IMR-90 (cell line): ENCODE data around the gene LHPP. TPM values are rescaled to one million over a fixed set of nuclear protein-coding genes. Genes with fewer than 3 reads are reported as not detected.

ENCODE experiments used
- ATAC-seq: fragments of 200-7000 bp; cut with Tn5 transposase; 2 replicates; pipeline ENCODE4 v1.9.1; 2020; ENCODE audit warnings: low read depth, mild to moderate bottlenecking, moderate library complexity
- BruUV-seq: library from RNA; stranded (reverse); fragments of 400-500 nt; replicated peaks from 2 replicates; lab custom pipeline; 2021; lab: Mats Ljungman, UMichigan
- CTCF ChIA-PET: fragments of 300-600 bp; formaldehyde crosslinking; extraction: SDS; loops from one replicate; lab custom pipeline; 2021; ENCODE audit warnings: antibody characterized with exemption; lab: Yijun Ruan, JAX
- POLR2A ChIA-PET: fragments of 300-600 bp; sonication (Branson Sonifier 250); formaldehyde crosslinking; loops from one replicate; lab custom pipeline; 2022; ENCODE audit warnings: antibody characterized with exemption; ENCODE audit not compliant: unreplicated experiment; lab: Charles Lee
- DNase-seq: peaks from one replicate; pipeline ENCODE4 v3.0.0; 2013
- H2AFZ ChIP-seq: replicated peaks from 2 replicates; pipeline ENCODE3; 2013; ENCODE audit warnings: low read length, mild to moderate bottlenecking; ENCODE audit not compliant: poor library complexity
- H2AK5ac ChIP-seq: 2 replicates; pipeline ENCODE4 v1.6.1; 2013; ENCODE audit warnings: low read depth, low read length, inconsistent platforms
- H2AK9ac ChIP-seq: replicated peaks from 2 replicates; pipeline ENCODE3; 2013; ENCODE audit warnings: mild to moderate bottlenecking, low read depth, low read length, moderate library complexity; ENCODE audit not compliant: poor library complexity
- H2BK120ac ChIP-seq: 2 replicates; pipeline ENCODE4 v1.6.1; 2013; ENCODE audit warnings: low read depth, low read length, inconsistent platforms
- H2BK15ac ChIP-seq: 3 replicates; pipeline ENCODE4 v1.6.1; 2013; ENCODE audit warnings: low read depth, low read length, inconsistent platforms
- H2BK20ac ChIP-seq: 2 replicates; pipeline ENCODE4 v1.6.1; 2013; ENCODE audit warnings: low read depth, mild to moderate bottlenecking, inconsistent platforms, low read length, moderate library complexity
- H2BK5ac ChIP-seq: 2 replicates; pipeline ENCODE4 v1.6.1; 2013; ENCODE audit warnings: mild to moderate bottlenecking, low read depth, low read length, inconsistent platforms; ENCODE audit not compliant: poor library complexity, severe bottlenecking
- H3K14ac ChIP-seq: replicated peaks from 2 replicates; pipeline ENCODE4 v1.6.1; 2013; ENCODE audit warnings: low read depth, low read length, inconsistent platforms
- H3K18ac ChIP-seq: 2 replicates; pipeline ENCODE4 v1.6.1; 2013; ENCODE audit warnings: low read depth, low read length, control low read depth
- H3K23ac ChIP-seq: 2 replicates; pipeline ENCODE4 v1.6.1; 2013; ENCODE audit warnings: low read depth, low read length, inconsistent platforms
- H3K27ac ChIP-seq: 2 replicates; pipeline ENCODE4 v1.5.1; 2013; ENCODE audit warnings: mild to moderate bottlenecking, control low read depth, low read length; ENCODE audit not compliant: insufficient read depth
- H3K27me3 ChIP-seq: 2 replicates; pipeline ENCODE4 v1.6.1; 2013; ENCODE audit warnings: low read length; ENCODE audit not compliant: control insufficient read depth, insufficient read depth
- H3K36me3 ChIP-seq: 2 replicates; pipeline ENCODE4 v1.6.1; 2013; ENCODE audit warnings: low read length, mixed read lengths; ENCODE audit not compliant: control insufficient read depth, insufficient read depth
- H3K4ac ChIP-seq: 2 replicates; pipeline ENCODE4 v1.6.1; 2013; ENCODE audit warnings: low read depth, low read length, inconsistent platforms
- H3K4me1 ChIP-seq: 2 replicates; pipeline ENCODE4 v1.6.1; 2013; ENCODE audit warnings: low read length, mixed read lengths; ENCODE audit not compliant: control insufficient read depth, insufficient read depth
- H3K4me2 ChIP-seq: 2 replicates; pipeline ENCODE4 v1.6.1; 2013; ENCODE audit warnings: low read depth, mild to moderate bottlenecking, control low read depth, low read length, moderate library complexity
- H3K4me3 ChIP-seq: 2 replicates; pipeline ENCODE4 v1.5.1; 2013; ENCODE audit warnings: low read depth, mild to moderate bottlenecking, control low read depth, low read length, moderate library complexity; ENCODE audit not compliant: insufficient read depth
- H3K56ac ChIP-seq: 2 replicates; pipeline ENCODE4 v1.6.1; 2013; ENCODE audit warnings: low read length, inconsistent platforms; ENCODE audit not compliant: insufficient read depth; ENCODE audit errors: extremely low read depth
- H3K79me1 ChIP-seq, 2 experiments: 2 replicates each; pipeline ENCODE4 v1.6.1; 2013; ENCODE audit warnings: low read length in 2 of 2, inconsistent platforms in 1 of 2, low read depth in 1 of 2
- H3K9ac ChIP-seq: 2 replicates; pipeline ENCODE4 v1.6.1; 2013; ENCODE audit warnings: low read depth, low read length, control low read depth
- H3K9me1 ChIP-seq: 2 replicates; pipeline ENCODE4 v1.6.1; 2013; ENCODE audit warnings: low read length, inconsistent platforms; ENCODE audit not compliant: insufficient read depth
- H3K9me3 ChIP-seq: 2 replicates; pipeline ENCODE4 v1.6.1; 2013; ENCODE audit warnings: low read length; ENCODE audit not compliant: control insufficient read depth, insufficient read depth
- H4K20me1 ChIP-seq: 2 replicates; pipeline ENCODE4 v1.6.1; 2013; ENCODE audit warnings: low read length, inconsistent platforms; ENCODE audit not compliant: insufficient read depth
- H4K5ac ChIP-seq: 2 replicates; pipeline ENCODE4 v1.6.1; 2013; ENCODE audit warnings: mild to moderate bottlenecking, low read depth, low read length, control low read depth
- H4K8ac ChIP-seq, 2 experiments: 2 replicates each; pipeline ENCODE4 v1.6.1; 2013; ENCODE audit warnings: low read depth in 2 of 2, low read length in 2 of 2, control low read depth in 1 of 2, inconsistent platforms in 1 of 2
- H4K91ac ChIP-seq: 2 replicates; pipeline ENCODE4 v1.6.1; 2013; ENCODE audit warnings: low read depth, low read length, inconsistent platforms; ENCODE audit not compliant: insufficient read depth
- BHLHE40 ChIP-seq: fragments of 150-350 bp; IDR thresholded peaks from 2 replicates; pipeline ENCODE4 v1.6.1; 2016; ENCODE audit warnings: mild to moderate bottlenecking, low read depth, low read length
- CEBPB ChIP-seq: IDR thresholded peaks from 2 replicates; pipeline ENCODE4 v1.6.1; 2012; ENCODE audit warnings: low read depth, low read length, improper control_type of control experiment
- CHD1 ChIP-seq: IDR thresholded peaks from 2 replicates; pipeline ENCODE4 v1.6.1; 2012; ENCODE audit warnings: low read depth, low read length, improper control_type of control experiment
- MAFK ChIP-seq: IDR thresholded peaks from 2 replicates; pipeline ENCODE4 v1.6.1; 2012; ENCODE audit warnings: low read depth, low read length, improper control_type of control experiment
- NFE2L2 ChIP-seq: fragments of 150-350 bp; IDR thresholded peaks from 2 replicates; pipeline ENCODE4 v1.6.1; 2016; ENCODE audit warnings: low read depth, mild to moderate bottlenecking, low read length
- POLR2A ChIP-seq: IDR thresholded peaks from 2 replicates; pipeline ENCODE4 v1.6.1; 2012; ENCODE audit warnings: mild to moderate bottlenecking, low read depth, low read length
- RCOR1 ChIP-seq: IDR thresholded peaks from 2 replicates; pipeline ENCODE4 v1.6.1; 2012; ENCODE audit warnings: mild to moderate bottlenecking, low read length, improper control_type of control experiment; ENCODE audit not compliant: insufficient replicate concordance
- RFX5 ChIP-seq: IDR thresholded peaks from 2 replicates; pipeline ENCODE4 v1.8.0; 2012; ENCODE audit warnings: low read depth, mild to moderate bottlenecking, low read length, moderate library complexity
- SMC3 ChIP-seq: fragments of 150-350 bp; IDR thresholded peaks from 2 replicates; pipeline ENCODE4 v1.6.1; 2016; ENCODE audit warnings: low read depth, mild to moderate bottlenecking, antibody characterized with exemption, low read length, moderate library complexity
- WGBS, 2 experiments: methylation state at CpG; one replicate each; pipeline versions ENCODE4 v1.1.5 to v1.1.7; 2013; ENCODE audit warnings: missing lambda C conversion rate in 2 of 2; ENCODE audit not compliant: insufficient read length in 1 of 2; ENCODE audit errors: extremely low coverage in 2 of 2; 5-methylcytosine and 5-hydroxymethylcytosine counted together
- dilution Hi-C: fragments of 300-500 bp; cut with HindIII; formaldehyde crosslinking; loops from one replicate; pipeline ENCODE4 v1.14.3; 2018; ENCODE audit warnings: low sequenced_read_pairs; ENCODE audit not compliant: unreplicated experiment
- in situ Hi-C: fragments of 300-500 bp; cut with MboI; formaldehyde crosslinking; loops from 3 replicates; pipeline ENCODE4 v1.14.3; 2019; ENCODE audit warnings: low sequenced_read_pairs, inconsistent platforms, mixed read lengths
- intact Hi-C: fragments of 100-400 bp; cut with micrococcal nuclease; formaldehyde crosslinking; loops from 2 replicates; pipeline ENCODE4 v1.10.0; 2022
- polyA plus RNA-seq, 3 experiments: library from polyadenylated mRNA; depleted of rRNA; stranded (reverse); fragments of >200 nt; gene quantifications; 2 replicates each; pipeline ENCODE4 v1.2.3, GENCODE V29; 2012; ENCODE audit warnings: low replicate concordance in 1 of 3
- total RNA-seq: library from RNA; depleted of rRNA; stranded (reverse); fragments of >200 nt; gene quantifications from 2 replicates; pipeline ENCODE4 v1.2.3, GENCODE V29; 2012

Gene LHPP
- total and polyA plus RNA-seq, 2 of the 4 experiments (the other 2 are of a cell fraction) = 2.7 to 8.3 TPM

- H4K91ac ChIP-seq = no peak overlapping the region
- intact Hi-C loops (no loop called here), dilution Hi-C loops (no loop called here), in situ Hi-C loops (no loop called here)
- DNase-seq (no peak), ATAC-seq (no peak)
- H3K27ac ChIP-seq = no peak overlapping the region
- CTCF ChIA-PET = no interaction called here
- no peak overlapping the region for H2BK15ac ChIP-seq
- TF ChIP-seq RCOR1 (no peak), BHLHE40 (no peak), NFE2L2 (no peak), SMC3 (no peak), CEBPB (no peak), RFX5 (no peak), POLR2A (no peak), CHD1 (no peak), MAFK (no peak)
- no TSS peak for BruUV-seq
- H4K8ac ChIP-seq = no peak overlapping the region
- no peak overlapping the region for H2AK5ac ChIP-seq
- no peak overlapping the region for H4K5ac ChIP-seq
- H2AFZ ChIP-seq = no peak overlapping the region
- no peak overlapping the region for H3K23ac ChIP-seq
- no peak overlapping the region for H3K4me3 ChIP-seq
- no peak overlapping the region for H3K56ac ChIP-seq
- H2BK5ac ChIP-seq = no peak overlapping the region
- no peak overlapping the region for H3K18ac ChIP-seq
- H3K14ac ChIP-seq = no peak overlapping the region
- no peak overlapping the region for H2BK120ac ChIP-seq
- no peaks in the 10 kb centered on the region for H4K20me1 ChIP-seq
- no peak overlapping the region for H3K4ac ChIP-seq
- H3K27me3 ChIP-seq = no peaks in the 10 kb centered on the region
- no peaks in the 10 kb centered on the region for H3K9me1 ChIP-seq
- no peaks in the 10 kb centered on the region for H3K9me3 ChIP-seq
- POLR2A ChIA-PET = no interaction called here
- no peaks in the 10 kb centered on the region for H3K4me1 ChIP-seq
- H3K79me1 ChIP-seq = no peaks in the 10 kb centered on the region
- no peak overlapping the region for H2AK9ac ChIP-seq
- WGBS, 2 experiments = 83% methylated on average over 1 of the region's 2 CpGs; no CpG with 5 or more reads in 1 of the 2 experiments
- no peaks in the 10 kb centered on the region for H3K36me3 ChIP-seq
- H3K4me2 ChIP-seq = no peak overlapping the region
- no peak overlapping the region for H2BK20ac ChIP-seq
- H3K9ac ChIP-seq = no peak overlapping the region
Observed at GRCh38 chr10:124484661-124485060, 23.0 kb downstream of the LHPP start.
